Right cardiac atrium (tissue), 5 donors: Measurements from ENCODE around the gene MXRA7. TPM values are rescaled to one million over a fixed set of nuclear protein-coding genes. Genes with fewer than 3 reads are reported as not detected.
"Not testable (repeated sequence)": the region's sequence is repeated elsewhere in the genome, so short reads cannot be mapped to it uniquely, and the experiment has no call there.

Experiments
- ATAC-seq, 2 donors: fragments of 200-7000 bp; cut with Tn5 transposase; one replicate each; pipeline versions ENCODE4 v1.8.0 to v1.9.1; 2020; ENCODE audit warnings: moderate library complexity in 2 of 2, mild to moderate bottlenecking in 1 of 2
- DNase-seq, 3 donors: peaks; one replicate each; pipeline ENCODE4 v3.0.0-alpha.2; 2020
- H3K27ac ChIP-seq: one replicate; pipeline ENCODE4 v1.5.1; 2013; ENCODE audit warnings: mild to moderate bottlenecking, low read length, control low read depth, moderate library complexity
- H3K27me3 ChIP-seq: one replicate; pipeline ENCODE4 v1.6.1; 2013; ENCODE audit not compliant: control insufficient read depth, insufficient read depth
- H3K4me1 ChIP-seq: one replicate; pipeline ENCODE4 v1.6.1; 2013; ENCODE audit warnings: low read length; ENCODE audit not compliant: control insufficient read depth, insufficient read depth
- H3K4me3 ChIP-seq: one replicate; pipeline ENCODE4 v1.5.1; 2013; ENCODE audit warnings: low read length, control low read depth
- H3K9me3 ChIP-seq: one replicate; pipeline ENCODE4 v1.6.1; 2013; ENCODE audit warnings: low read length; ENCODE audit not compliant: control insufficient read depth
- WGBS: extraction: QIAGEN DNeasy Blood & Tissue Kit; methylation state at CpG from one replicate; pipeline ENCODE4 v1.1.7; 2013; 5-methylcytosine and 5-hydroxymethylcytosine counted together
- intact Hi-C, 4 donors: fragments of 100-400 bp; cut with DNase I; formaldehyde crosslinking; loops; one replicate each; pipeline versions ENCODE4 v1.11.0 to v1.14.0; 2022 to 2023
- polyA plus RNA-seq: library from polyadenylated mRNA; stranded (reverse); fragments of 200-250 nt; gene quantifications from one replicate; pipeline ENCODE4 v1.2.3, GENCODE V29; 2013
- total RNA-seq, 4 donors: library from RNA; stranded (reverse); fragmentation: NEBNext Ultra II Directional; extraction: Animal tissue kit (Norgen Biotek cat#: 25700); gene quantifications; one replicate each; pipeline ENCODE4 v1.2.1, GENCODE V29; 2021
- donor health status: healthy with polysubstance abuse.
- donor health status: DM: no; HTN: yes; CAD: no.
- donor health status: DM: no; HTN: no; CAD: no.
- donor health status: DM: no; HTN: yes; CAD: no; lungs with severe emphysema.
- donor health status: DM: yes; HTN: yes; CAD: no.

MXRA7 gene
- total and polyA plus RNA-seq, 5 donors = 461 to 558 (median 504) TPM

- H3K4me1 ChIP-seq = peaks cover 2% of the 10 kb centered on the region
- no peaks in the 10 kb centered on the region for H3K9me3 ChIP-seq
- DNase-seq (no peak), ATAC-seq (no peak)
- no peaks in the 10 kb centered on the region for H3K27me3 ChIP-seq
- intact Hi-C loops = no loop called here
- WGBS = 95% methylated on average over 9 of the region's 9 CpGs
- H3K4me3 ChIP-seq = no peak overlapping the region
- H3K27ac ChIP-seq = no peak overlapping the region
Measured at GRCh38 chr17:76723812-76724211, 13.0 kb upstream of the MXRA7 start.

DNA sequence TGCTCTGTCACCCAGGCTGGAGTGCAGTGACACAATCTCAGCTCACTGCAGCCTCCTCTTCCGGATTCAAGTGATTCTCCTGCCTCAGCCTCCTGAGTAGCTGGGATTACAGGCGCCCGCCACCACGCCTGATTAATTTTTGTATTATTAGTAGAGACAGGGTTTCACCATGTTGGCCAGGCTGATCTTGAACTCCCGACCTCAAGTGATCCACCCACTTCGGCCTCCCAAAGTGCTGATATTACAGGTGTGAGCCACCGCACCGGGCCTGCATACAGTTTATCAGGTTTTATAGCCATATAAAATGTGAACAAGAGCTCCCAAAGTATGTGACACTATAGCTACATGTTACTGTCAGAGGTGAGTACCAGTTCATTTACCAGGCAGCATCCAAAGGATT, 12.2 kb upstream of the MXRA7 start:
- ATAC-seq, H3K27ac ChIP-seq, DNase-seq, intact Hi-C loops, H3K4me1 ChIP-seq, H3K9me3 ChIP-seq, H3K27me3 ChIP-seq, H3K4me3 ChIP-seq: not testable (repeated sequence)
- WGBS = 95% methylated on average over 8 of the region's 8 CpGs

DNA sequence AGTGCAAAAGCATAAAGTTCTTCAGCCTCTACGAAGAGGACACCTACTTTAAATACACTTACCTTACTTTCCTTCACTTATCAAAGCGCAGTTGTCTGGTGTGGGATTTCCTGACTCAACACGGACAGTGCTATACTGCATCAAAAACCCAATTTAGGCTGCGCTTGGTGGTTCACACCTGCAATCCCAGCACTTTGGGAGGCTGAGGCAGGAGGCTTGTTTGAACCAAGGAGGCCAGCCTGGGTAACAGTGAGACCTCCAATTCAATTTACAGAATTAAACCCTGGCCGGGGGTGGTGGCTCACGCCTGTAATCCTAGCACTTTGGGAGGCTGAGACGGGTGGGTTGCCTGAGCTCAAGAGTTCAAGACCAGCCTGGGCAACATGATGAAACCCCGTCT, 11.5 kb upstream of the MXRA7 start:
- intact Hi-C loops = no loop called here
- no peak for DNase-seq
- no peak for ATAC-seq
- H3K27ac ChIP-seq = no peak overlapping the region
- no peaks in the 10 kb centered on the region for H3K9me3 ChIP-seq
- WGBS = 93% methylated on average over 8 of the region's 8 CpGs
- H3K4me3 ChIP-seq = no peak overlapping the region
- H3K27me3 ChIP-seq = no peaks in the 10 kb centered on the region
- peaks cover 2% of the 10 kb centered on the region for H3K4me1 ChIP-seq

DNA sequence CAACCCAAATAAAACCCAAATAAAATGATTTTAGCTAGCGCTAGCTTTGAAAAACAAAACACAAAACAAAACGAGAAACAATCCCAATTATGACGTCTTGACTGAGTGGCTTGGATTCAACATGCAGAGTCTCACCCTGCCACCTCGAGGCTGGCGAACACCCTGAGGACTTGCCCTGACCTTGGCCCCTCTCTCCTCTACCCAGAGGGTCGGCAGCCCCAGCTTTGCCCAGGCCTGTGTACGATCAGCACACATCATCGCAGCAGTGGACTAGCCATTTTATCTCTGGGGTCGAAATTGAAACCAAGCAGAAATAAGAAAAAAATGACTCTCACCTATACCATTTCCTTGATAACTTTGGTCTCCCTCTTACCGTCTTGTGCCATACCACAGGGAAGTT, 10.7 kb upstream of the MXRA7 start:
- Histone ChIP-seq H3K27me3 (no peaks in the 10 kb centered on the region), H3K4me3 (no peak overlapping the region), H3K9me3 (no peaks in the 10 kb centered on the region), H3K27ac (no peak overlapping the region), H3K4me1 (peaks cover 4% of the 10 kb centered on the region)
- DNase-seq = no peak
- WGBS = 79% methylated on average over 10 of the region's 10 CpGs
- ATAC-seq = no peak
- intact Hi-C loops = no loop called here

- intact Hi-C loops = no loop called here
- Histone ChIP-seq H3K4me1 (peaks cover 4% of the 10 kb centered on the region), H3K27me3 (no peaks in the 10 kb centered on the region), H3K4me3 (no peak overlapping the region), H3K9me3 (no peaks in the 10 kb centered on the region), H3K27ac (no peak overlapping the region)
- 84% methylated on average over 9 of the region's 9 CpGs for WGBS
- ATAC-seq = no peak
- DNase-seq = no peak
Measured at GRCh38 chr17:76720941-76721340, 10.2 kb upstream of the MXRA7 start.

DNA sequence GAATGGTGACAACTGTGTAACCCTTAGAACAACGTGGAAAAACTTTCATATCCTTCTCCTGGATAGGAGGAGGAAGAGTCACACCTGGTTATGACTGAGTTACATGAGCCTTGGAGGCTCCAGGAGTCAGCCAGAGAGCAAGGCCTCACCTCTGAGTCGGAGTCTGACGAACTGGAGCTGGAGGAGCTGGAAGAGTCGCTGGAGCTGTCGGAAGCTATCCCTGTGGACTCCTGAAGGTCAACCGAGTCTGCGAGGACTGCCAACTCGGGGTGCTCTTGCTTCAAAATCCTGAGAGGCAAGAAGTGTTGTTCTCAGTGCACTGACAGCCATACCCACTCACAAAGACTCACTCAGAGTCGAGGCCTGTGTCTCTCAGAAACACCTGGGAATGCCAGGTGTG, 9.4 kb upstream of the MXRA7 start:
- Histone ChIP-seq H3K27me3 (no peaks in the 10 kb centered on the region), H3K27ac (peak overlapping the region; percentile 11), H3K4me1 (peaks cover 4% of the 10 kb centered on the region), H3K4me3 (no peak overlapping the region), H3K9me3 (no peaks in the 10 kb centered on the region)
- ATAC-seq (no peak), DNase-seq (no peak)
- 83% methylated on average over 9 of the region's 9 CpGs for WGBS
- intact Hi-C loops = no loop called here

DNA sequence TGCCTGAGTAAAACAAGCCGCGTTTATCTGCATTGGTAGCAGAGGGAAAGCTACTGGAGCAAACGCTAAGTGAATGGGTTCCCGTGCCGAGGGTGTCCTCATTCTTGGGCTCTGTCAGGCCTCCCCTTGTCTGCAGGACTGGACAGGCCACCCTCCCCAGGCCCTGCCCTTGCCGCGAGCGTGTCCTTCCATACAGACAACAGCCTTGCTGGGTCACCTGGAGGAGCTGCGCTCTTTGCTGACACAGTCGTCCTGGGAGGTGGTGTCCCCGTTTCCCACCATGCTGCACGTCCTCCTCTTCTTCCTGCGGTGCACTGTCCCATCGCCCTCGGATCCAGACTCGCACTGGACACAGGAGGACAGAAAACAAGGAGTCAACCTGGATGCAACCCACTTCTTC, 7.8 kb upstream of the MXRA7 start:
- Histone ChIP-seq H3K27me3 (no peaks in the 10 kb centered on the region), H3K9me3 (no peaks in the 10 kb centered on the region), H3K27ac (no peak overlapping the region), H3K4me3 (no peak overlapping the region), H3K4me1 (peaks cover 2% of the 10 kb centered on the region)
- intact Hi-C loops = loop anchor here in 2 of 4 donors (5.0 to 10.0 kb wide), 3 partner anchors 36 to 164 kb away; no protein-coding TSS in a partner anchor
- ATAC-seq (no peak), DNase-seq (no peak)
- 93% methylated on average over 16 of the region's 16 CpGs for WGBS

- intact Hi-C loops = loop anchor here in 2 of 4 donors (5.0 to 10.0 kb wide), 3 partner anchors 35 to 162 kb away; no protein-coding TSS in a partner anchor
- no peaks in the 10 kb centered on the region for H3K27me3 ChIP-seq
- ATAC-seq (peak in 1 of 2 donors; percentile 13), DNase-seq (no peak)
- no peak overlapping the region for H3K4me3 ChIP-seq
- H3K9me3 ChIP-seq = no peaks in the 10 kb centered on the region
- WGBS = 35% methylated on average over 6 of the region's 6 CpGs
- H3K4me1 ChIP-seq = peaks cover 2% of the 10 kb centered on the region
- H3K27ac ChIP-seq = peak overlapping the region; percentile 94
Measured at GRCh38 chr17:76716839-76717215, 6.1 kb upstream of the MXRA7 start.

DNA sequence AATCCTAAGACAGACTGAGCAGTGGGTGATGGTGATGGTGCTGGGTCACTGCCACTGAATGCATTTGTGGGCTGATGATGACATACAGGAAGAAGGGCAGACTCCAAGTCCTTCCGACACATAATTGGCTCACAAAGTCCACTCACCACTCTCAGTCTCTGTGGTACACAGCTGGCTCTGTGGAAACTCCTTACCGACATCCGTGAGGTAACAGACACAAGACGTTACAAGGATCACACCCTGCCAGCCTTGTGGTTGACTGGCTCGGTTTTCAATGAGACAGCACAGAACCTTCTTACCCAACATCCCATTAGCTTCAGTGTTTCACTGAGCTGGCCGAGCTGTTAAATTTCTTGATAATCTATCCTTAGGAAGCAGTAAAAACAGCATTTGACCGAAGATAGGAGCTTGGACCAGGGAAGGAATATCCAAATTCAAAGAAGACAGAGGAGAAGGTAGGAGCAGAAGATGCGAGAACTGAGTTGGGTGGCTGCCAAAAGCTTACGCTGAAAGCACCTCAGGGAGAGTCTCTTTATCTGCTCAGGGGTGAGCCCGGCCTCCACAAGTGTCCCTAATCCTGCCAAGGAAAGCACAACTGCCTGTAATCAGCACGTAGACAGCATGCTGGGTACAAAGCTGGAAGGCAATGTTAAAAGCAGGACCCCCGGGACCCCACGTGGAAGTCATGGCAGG, 5.5 kb upstream of the MXRA7 start:
- H3K4me3 ChIP-seq = no peak overlapping the region
- intact Hi-C loops = loop anchor here in 2 of 4 donors (5.0 to 10.0 kb wide), 3 partner anchors 34 to 161 kb away; no protein-coding TSS in a partner anchor
- H3K27ac ChIP-seq = peak overlapping the region; percentile 94
- H3K4me1 ChIP-seq = peaks cover 5% of the 10 kb centered on the region
- peak; percentile 76 to 85 for ATAC-seq
- H3K27me3 ChIP-seq = no peaks in the 10 kb centered on the region
- peak in 2 of 3 donors; percentile 76 to 77 for DNase-seq
- no peaks in the 10 kb centered on the region for H3K9me3 ChIP-seq
- 21% methylated on average over 13 of the region's 13 CpGs for WGBS

DNA sequence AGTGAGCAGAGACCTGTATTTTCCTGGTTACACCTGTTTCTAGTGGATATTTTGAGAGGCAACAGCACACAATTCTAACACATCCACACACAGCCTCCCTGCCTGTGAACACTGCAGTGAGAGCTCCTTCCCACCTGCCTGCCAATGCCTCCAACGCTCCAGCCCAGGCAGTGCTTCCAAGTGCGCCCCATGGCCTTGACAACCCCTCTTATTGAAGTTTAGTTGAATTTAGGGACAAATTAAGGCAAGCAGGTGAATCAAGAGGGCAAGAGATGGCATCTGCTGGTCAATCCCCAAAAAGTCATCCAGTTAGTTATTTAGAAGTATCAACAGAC, 4.7 kb upstream of the MXRA7 start:
- H3K9me3 ChIP-seq = no peaks in the 10 kb centered on the region
- intact Hi-C loops = loop anchor here in 2 of 4 donors (5.0 to 10.0 kb wide), 3 partner anchors 33 to 161 kb away; no protein-coding TSS in a partner anchor
- H3K4me3 ChIP-seq = no peak overlapping the region
- ATAC-seq (no peak), DNase-seq (no peak)
- WGBS = 68% methylated on average over 2 of the region's 2 CpGs
- no peaks in the 10 kb centered on the region for H3K27me3 ChIP-seq
- peaks cover 7% of the 10 kb centered on the region for H3K4me1 ChIP-seq
- peak overlapping the region; percentile 16 for H3K27ac ChIP-seq

GRCh38 chr17:76714822-76715495, 4.2 kb upstream of the MXRA7 start:
- Histone ChIP-seq H3K4me1 (peaks cover 7% of the 10 kb centered on the region), H3K27me3 (no peaks in the 10 kb centered on the region), H3K9me3 (no peaks in the 10 kb centered on the region), H3K27ac (no peak overlapping the region), H3K4me3 (no peak overlapping the region)
- WGBS = 25% methylated on average over 4 of the region's 4 CpGs
- DNase-seq (peak; percentile 69 to 91 (median 83)), ATAC-seq (no peak)
- intact Hi-C loops = loop anchor here in 2 of 4 donors (5.0 to 10.0 kb wide), 3 partner anchors 33 to 160 kb away; no protein-coding TSS in a partner anchor
